Duodenal mucosa (tissue), 2 donors: Measurements from ENCODE around the gene PARL.

Experiments used
- H3K27ac ChIP-seq: one replicate; pipeline ENCODE4 v1.7.0; 2013; ENCODE audit warnings: low read depth, low read length
- H3K27me3 ChIP-seq, 2 donors: one replicate each; pipeline ENCODE4 v1.7.0; 2013; ENCODE audit warnings: low read length in 2 of 2, control low read depth in 1 of 2; ENCODE audit not compliant: insufficient read depth in 2 of 2, control insufficient read depth in 1 of 2
- H3K36me3 ChIP-seq, 2 donors: one replicate each; pipeline ENCODE4 v1.7.0; 2013; ENCODE audit warnings: low read length in 2 of 2, control low read depth in 1 of 2; ENCODE audit not compliant: insufficient read depth in 2 of 2, control insufficient read depth in 1 of 2
- H3K4me1 ChIP-seq, 2 donors: one replicate each; pipeline ENCODE4 v1.7.0; 2013; ENCODE audit warnings: low read length in 2 of 2, control low read depth in 1 of 2; ENCODE audit not compliant: insufficient read depth in 2 of 2, control insufficient read depth in 1 of 2
- H3K4me3 ChIP-seq, 2 donors: one replicate each; pipeline ENCODE4 v1.7.0; 2013; ENCODE audit warnings: low read length in 2 of 2, low read depth in 1 of 2
- H3K9ac ChIP-seq, 2 donors: one replicate each; pipeline ENCODE4 v1.7.0; 2013; ENCODE audit warnings: low read length in 2 of 2, low read depth in 1 of 2
- H3K9me3 ChIP-seq, 2 donors: one replicate each; pipeline ENCODE4 v1.7.0; 2013; ENCODE audit warnings: low read length in 2 of 2, control low read depth in 1 of 2; ENCODE audit not compliant: control insufficient read depth in 1 of 2

PARL gene

DNA sequence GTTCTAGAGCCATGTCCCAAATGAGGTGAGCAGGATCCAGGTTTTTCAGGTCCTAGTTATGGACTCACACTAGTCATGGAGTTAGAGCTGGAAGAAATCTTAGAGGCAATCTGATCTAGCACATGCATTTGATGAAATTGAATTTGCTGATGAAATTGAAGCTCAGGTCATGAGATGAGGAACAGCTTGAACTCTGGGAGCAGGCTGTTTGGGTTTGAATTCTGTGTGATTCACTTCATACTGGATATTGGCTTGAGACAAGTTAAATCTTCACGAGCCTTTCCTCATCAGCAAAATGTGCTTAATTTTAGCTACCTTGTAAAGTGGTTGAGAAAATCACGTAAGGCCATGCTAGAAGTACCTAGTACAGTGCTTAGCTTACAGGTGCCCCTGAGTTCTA, 33.5 kb upstream of the PARL start:
- no peak overlapping the region for H3K9ac ChIP-seq
- H3K9me3 ChIP-seq = no peaks in the 10 kb centered on the region
- H3K4me3 ChIP-seq = no peak overlapping the region
- H3K27me3 ChIP-seq = no peaks in the 10 kb centered on the region
- no peak overlapping the region for H3K27ac ChIP-seq
- no peaks in the 10 kb centered on the region for H3K4me1 ChIP-seq
- H3K36me3 ChIP-seq = peaks cover 8 to 19% of the 10 kb centered on the region in 2 donors

GRCh38 chr3:183917776-183918175, 33.1 kb upstream of the PARL start:
- Histone ChIP-seq H3K36me3 (peaks cover 8 to 18% of the 10 kb centered on the region in 2 donors), H3K4me3 (no peak overlapping the region), H3K9ac (no peak overlapping the region), H3K27me3 (no peaks in the 10 kb centered on the region), H3K4me1 (no peaks in the 10 kb centered on the region), H3K9me3 (peaks cover 0 to 2% of the 10 kb centered on the region in 2 donors), H3K27ac (no peak overlapping the region)

- Histone ChIP-seq H3K36me3 (peaks cover 1 to 3% of the 10 kb centered on the region in 2 donors), H3K4me3 (no peak overlapping the region), H3K4me1 (no peaks in the 10 kb centered on the region), H3K9me3 (peaks cover 0 to 2% of the 10 kb centered on the region in 2 donors), H3K27me3 (no peaks in the 10 kb centered on the region), H3K27ac (no peak overlapping the region), H3K9ac (no peak overlapping the region)
These were observed 30.2 kb upstream of the PARL start for GRCh38 chr3:183914856-183915255.

DNA sequence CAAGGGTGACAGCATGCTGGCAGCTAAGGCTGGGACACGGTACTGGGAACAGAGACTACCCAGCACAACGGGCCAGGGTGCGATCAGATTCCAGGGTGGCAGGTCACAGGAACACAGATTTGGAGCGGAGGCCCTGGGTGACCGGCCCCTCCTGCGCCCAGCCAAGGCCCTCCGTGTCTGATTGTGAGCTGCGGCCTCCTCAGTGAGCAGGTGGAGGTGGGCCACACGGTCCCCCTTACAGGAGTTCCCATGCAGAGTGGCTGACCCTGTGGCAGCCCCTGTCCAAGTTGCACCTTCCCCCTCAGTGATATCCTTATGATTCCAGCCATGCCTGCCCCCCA, 28.9 kb upstream of the PARL start:
- H3K4me1 ChIP-seq = no peaks in the 10 kb centered on the region
- H3K9ac ChIP-seq = no peak overlapping the region
- no peak overlapping the region for H3K4me3 ChIP-seq
- H3K27me3 ChIP-seq = no peaks in the 10 kb centered on the region
- peaks cover 0 to 2% of the 10 kb centered on the region in 2 donors for H3K9me3 ChIP-seq
- no peak overlapping the region for H3K27ac ChIP-seq
- H3K36me3 ChIP-seq = no peaks in the 10 kb centered on the region

GRCh38 chr3:183912895-183913579, 28.4 kb upstream of the PARL start:
- no peaks in the 10 kb centered on the region for H3K27me3 ChIP-seq
- no peak overlapping the region for H3K27ac ChIP-seq
- no peak overlapping the region for H3K9ac ChIP-seq
- peaks cover 0 to 2% of the 10 kb centered on the region in 2 donors for H3K9me3 ChIP-seq
- no peaks in the 10 kb centered on the region for H3K36me3 ChIP-seq
- no peaks in the 10 kb centered on the region for H3K4me1 ChIP-seq
- no peak overlapping the region for H3K4me3 ChIP-seq

DNA sequence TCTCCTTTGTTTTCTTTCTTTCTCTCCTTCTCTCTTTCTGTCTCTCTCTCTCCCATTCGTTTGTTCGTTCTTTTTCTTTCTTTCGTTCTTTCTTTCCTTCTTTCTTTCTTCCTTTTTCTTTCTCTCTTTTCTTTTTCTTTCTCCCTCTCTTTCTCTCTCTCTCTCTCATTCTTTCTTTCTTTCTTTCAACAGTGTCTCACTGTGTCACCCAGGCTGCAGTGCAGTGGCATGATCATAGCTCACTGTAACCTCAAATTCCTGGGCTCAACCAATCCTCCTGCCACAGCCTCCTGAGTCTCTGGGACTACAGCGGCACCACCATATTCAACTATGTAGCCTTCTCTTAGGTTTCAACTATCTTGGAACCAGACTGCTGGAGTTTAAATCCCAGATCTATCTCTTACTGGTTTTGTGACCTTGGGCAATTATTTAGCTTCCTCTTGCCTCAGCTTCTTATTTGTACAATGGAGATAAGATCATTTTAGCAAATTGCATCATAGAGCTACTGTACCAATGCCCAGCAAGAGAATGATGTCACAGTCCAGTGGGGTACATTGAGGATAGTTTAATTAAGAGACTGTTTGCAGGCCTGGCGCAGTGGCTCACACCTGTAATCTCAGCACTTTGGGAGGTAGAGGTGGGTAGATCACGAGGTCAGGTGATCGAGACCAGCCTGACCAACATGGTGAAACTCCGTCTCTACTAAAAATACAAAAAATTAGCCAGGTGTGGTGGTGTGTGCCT, 27.3 kb upstream of the PARL start:
- no peaks in the 10 kb centered on the region for H3K27me3 ChIP-seq
- peaks cover 0 to 2% of the 10 kb centered on the region in 2 donors for H3K9me3 ChIP-seq
- H3K4me1 ChIP-seq = no peaks in the 10 kb centered on the region
- no peak overlapping the region for H3K4me3 ChIP-seq
- no peaks in the 10 kb centered on the region for H3K36me3 ChIP-seq
- H3K27ac ChIP-seq = no peak overlapping the region
- H3K9ac ChIP-seq = no peak overlapping the region

- Histone ChIP-seq H3K9me3 (peaks cover 0 to 2% of the 10 kb centered on the region in 2 donors), H3K4me1 (no peaks in the 10 kb centered on the region), H3K27me3 (no peaks in the 10 kb centered on the region), H3K4me3 (no peak overlapping the region), H3K36me3 (no peaks in the 10 kb centered on the region), H3K27ac (no peak overlapping the region), H3K9ac (no peak overlapping the region)
These were observed 26.4 kb upstream of the PARL start for GRCh38 chr3:183911087-183911486.

DNA sequence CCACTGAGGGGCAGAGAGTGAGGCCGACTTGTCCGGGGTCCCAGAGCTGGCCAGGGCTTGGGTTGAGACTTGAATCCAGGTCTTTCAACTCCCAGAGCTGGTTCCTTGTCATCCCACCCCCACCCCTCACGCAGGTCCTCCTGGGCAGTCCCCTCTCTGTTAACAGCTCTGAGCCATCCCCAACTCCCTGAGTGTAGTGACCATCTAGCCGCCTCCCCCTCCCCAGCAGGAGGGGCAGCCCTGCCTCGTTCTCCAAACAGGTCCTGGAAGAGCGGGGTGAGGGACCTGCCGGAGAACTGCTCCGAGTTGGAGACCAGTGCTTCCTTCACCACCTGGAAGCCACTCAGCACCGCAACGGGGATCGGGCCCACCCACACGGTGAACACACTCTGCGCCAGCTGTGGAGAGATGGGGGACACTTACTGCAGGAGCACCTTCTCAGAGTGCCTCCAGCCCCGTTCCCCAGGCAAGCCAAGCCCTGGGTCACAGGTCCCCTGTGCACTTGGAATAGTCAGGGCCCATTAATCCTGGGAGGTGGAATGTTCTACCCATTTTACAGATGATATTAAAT, 24.4 kb upstream of the PARL start:
- Histone ChIP-seq H3K4me3 (no peak overlapping the region), H3K9ac (no peak overlapping the region), H3K27me3 (no peaks in the 10 kb centered on the region), H3K4me1 (no peaks in the 10 kb centered on the region), H3K36me3 (no peaks in the 10 kb centered on the region), H3K9me3 (peaks cover 0 to 2% of the 10 kb centered on the region in 2 donors), H3K27ac (no peak overlapping the region)

- Histone ChIP-seq H3K4me3 (no peak overlapping the region), H3K36me3 (no peaks in the 10 kb centered on the region), H3K4me1 (no peaks in the 10 kb centered on the region), H3K9me3 (peaks cover 0 to under 1% of the 10 kb centered on the region in 2 donors), H3K27ac (no peak overlapping the region), H3K27me3 (no peaks in the 10 kb centered on the region), H3K9ac (no peak overlapping the region)
These were observed 23.2 kb upstream of the PARL start for GRCh38 chr3:183907911-183908331.

GRCh38 chr3:183907176-183907575, 22.5 kb upstream of the PARL start:
- Histone ChIP-seq H3K9me3 (no peaks in the 10 kb centered on the region), H3K9ac (no peak overlapping the region), H3K4me3 (no peak overlapping the region), H3K4me1 (no peaks in the 10 kb centered on the region), H3K27ac (no peak overlapping the region), H3K27me3 (no peaks in the 10 kb centered on the region), H3K36me3 (no peaks in the 10 kb centered on the region)
